Activated T-helper 1 cell treated with anti-CD3 and anti-CD28 coated beads, Interleukin-12 subunit alpha, Interleukin-12 subunit beta, Interleukin-2, Interleukin-4 antibody, amounts not matched to agents 30 ng/mL and 10 ng/mL and 1 ng/mL, durations not matched to agents 14 hours and 24 hours and 36 hours (primary cell): ENCODE results near the gene TIRAP. TPM values are rescaled to one million over a fixed set of nuclear protein-coding genes. Genes with fewer than 3 reads are reported as not detected.
"Not testable (repeated sequence)": the region's sequence is repeated elsewhere in the genome, so short reads cannot be mapped to it uniquely, and the experiment has no call there.

Experiments used
- DNase-seq: peaks from one replicate; pipeline ENCODE4 v3.0.0; 2021; ENCODE audit warnings: low spot score
- H3K27ac Mint-ChIP-seq: one replicate; pipeline ENCODE4 v1.8.0; 2021; ENCODE audit warnings: mild to moderate bottlenecking, mixed read lengths
- H3K27me3 Mint-ChIP-seq: one replicate; pipeline ENCODE4 v1.8.0; 2022; ENCODE audit warnings: mild to moderate bottlenecking, moderate library complexity, mixed read lengths; ENCODE audit not compliant: insufficient read depth
- H3K36me3 Mint-ChIP-seq: one replicate; pipeline ENCODE4 v1.8.0; 2021; ENCODE audit warnings: low read depth, mixed read lengths
- H3K4me1 Mint-ChIP-seq: one replicate; pipeline ENCODE4 v1.8.0; 2021; ENCODE audit warnings: low read depth, mixed read lengths
- H3K4me3 Mint-ChIP-seq: one replicate; pipeline ENCODE4 v1.8.0; 2021; ENCODE audit warnings: mild to moderate bottlenecking, moderate library complexity, mixed read lengths
- H3K9me3 Mint-ChIP-seq: one replicate; pipeline ENCODE4 v1.8.0; 2021; ENCODE audit warnings: mixed read lengths
- intact Hi-C: fragments of 100-400 bp; cut with micrococcal nuclease; formaldehyde crosslinking; loops from one replicate; pipeline ENCODE4 v1.15.1; 2024
- total RNA-seq: library from RNA; stranded (reverse); gene quantifications from 2 replicates; pipeline ENCODE4 v1.2.3, GENCODE V29; 2022

Gene TIRAP
- total RNA-seq, 1 donor from 2014 or later, result 13.0 TPM

GRCh38 chr11:126297004-126297403 is 14.1 kb downstream of the TIRAP start:
- no peak overlapping the region for H3K4me3 Mint-ChIP-seq
- peaks cover 25% of the 10 kb centered on the region for H3K36me3 Mint-ChIP-seq
- no peak for DNase-seq
- no peaks in the 10 kb centered on the region for H3K27me3 Mint-ChIP-seq
- H3K4me1 Mint-ChIP-seq, result peaks cover 7% of the 10 kb centered on the region
- H3K27ac Mint-ChIP-seq, result no peak overlapping the region
- intact Hi-C loops, result no loop called here
- no peaks in the 10 kb centered on the region for H3K9me3 Mint-ChIP-seq

GRCh38 chr11:126303623-126304456 is 20.9 kb downstream of the TIRAP start, which contains the start of gene DCPS:
Gene DCPS (plus strand): TSS chr11:126304060. CDS start chr11:126304081, 21 bp downstream.
- peak within 1 kb of the TSS; percentile 98 for H3K27ac Mint-ChIP-seq
- peak; percentile 88 for DNase-seq
- peaks cover 24% of the 10 kb centered on the region for H3K36me3 Mint-ChIP-seq
- no peaks in the 10 kb centered on the region for H3K27me3 Mint-ChIP-seq
- peaks cover 35% of the 10 kb centered on the region for H3K4me1 Mint-ChIP-seq
- intact Hi-C loops, result loop anchor here (1.0 to 5.0 kb wide), 8 partner anchors 14 to 677 kb away; partner anchors contain the start of genes CHEK1, FAM118B, FOXRED1 and PUS3
- H3K4me3 Mint-ChIP-seq, result peak within 1 kb of the TSS; percentile 98
- no peaks in the 10 kb centered on the region for H3K9me3 Mint-ChIP-seq

GRCh38 chr11:126304457-126305075 is 21.7 kb downstream of the TIRAP start:
- no peaks in the 10 kb centered on the region for H3K9me3 Mint-ChIP-seq
- DNase-seq, result no peak
- H3K27me3 Mint-ChIP-seq, result no peaks in the 10 kb centered on the region
- H3K27ac Mint-ChIP-seq, result peak overlapping the region; percentile 98
- H3K36me3 Mint-ChIP-seq, result peaks cover 24% of the 10 kb centered on the region
- intact Hi-C loops, result loop anchor here (1.0 to 5.0 kb wide), 9 partner anchors 14 to 688 kb away; partner anchors contain the start of genes CHEK1, FAM118B, FOXRED1 and PUS3
- peaks cover 35% of the 10 kb centered on the region for H3K4me1 Mint-ChIP-seq
- H3K4me3 Mint-ChIP-seq, result peak overlapping the region; percentile 98

GRCh38 chr11:126305699-126306098 is 22.8 kb downstream of the TIRAP start:
- DNase-seq, result no peak
- intact Hi-C loops, result loop anchor here (2.0 to 5.0 kb wide), 2 partner anchors 403 to 687 kb away; partner anchors contain the start of gene PUS3
- H3K4me3 Mint-ChIP-seq, result peak overlapping the region; percentile 78
- no peaks in the 10 kb centered on the region for H3K27me3 Mint-ChIP-seq
- peaks cover 30% of the 10 kb centered on the region for H3K36me3 Mint-ChIP-seq
- no peaks in the 10 kb centered on the region for H3K9me3 Mint-ChIP-seq
- H3K27ac Mint-ChIP-seq, result peak overlapping the region; percentile 78
- peaks cover 43% of the 10 kb centered on the region for H3K4me1 Mint-ChIP-seq

- Mint-ChIP-seq H3K9me3 (no peaks in the 10 kb centered on the region), H3K27me3 (no peaks in the 10 kb centered on the region), H3K27ac (no peak overlapping the region), H3K36me3 (peaks cover 33% of the 10 kb centered on the region), H3K4me1 (peaks cover 46% of the 10 kb centered on the region), H3K4me3 (no peak overlapping the region)
- intact Hi-C loops, result loop anchor here (5.0 kb wide), 1 partner anchor 685 kb away; no protein-coding TSS in a partner anchor
- DNase-seq, result no peak
These were observed 24.8 kb downstream of the TIRAP start for GRCh38 chr11:126307706-126308105.

- intact Hi-C loops, result loop anchor here (5.0 kb wide), 1 partner anchor 684 kb away; no protein-coding TSS in a partner anchor
- no peaks in the 10 kb centered on the region for H3K9me3 Mint-ChIP-seq
- H3K36me3 Mint-ChIP-seq, result peaks cover 32% of the 10 kb centered on the region
- H3K27ac Mint-ChIP-seq, result no peak overlapping the region
- no peak for DNase-seq
- H3K4me1 Mint-ChIP-seq, result peaks cover 42% of the 10 kb centered on the region
- no peaks in the 10 kb centered on the region for H3K27me3 Mint-ChIP-seq
- no peak overlapping the region for H3K4me3 Mint-ChIP-seq
These were observed 25.4 kb downstream of the TIRAP start for GRCh38 chr11:126308271-126308671.

- DNase-seq, H3K9me3 Mint-ChIP-seq, H3K27ac Mint-ChIP-seq, H3K4me3 Mint-ChIP-seq, H3K27me3 Mint-ChIP-seq: not testable (repeated sequence)
- H3K36me3 Mint-ChIP-seq, result peaks cover 29% of the 10 kb centered on the region
- H3K4me1 Mint-ChIP-seq, result peaks cover 44% of the 10 kb centered on the region
- intact Hi-C loops, result loop anchor here (5.0 kb wide), 1 partner anchor 684 kb away; no protein-coding TSS in a partner anchor
These were observed 25.9 kb downstream of the TIRAP start for GRCh38 chr11:126308771-126309170.

- Mint-ChIP-seq H3K27me3 (no peaks in the 10 kb centered on the region), H3K4me3 (no peak overlapping the region), H3K36me3 (peaks cover 34% of the 10 kb centered on the region), H3K9me3 (no peaks in the 10 kb centered on the region), H3K27ac (peak overlapping the region; percentile 13), H3K4me1 (peaks cover 39% of the 10 kb centered on the region)
- DNase-seq, result peak; percentile 41
- intact Hi-C loops, result loop anchor here (1.0 kb wide), 2 partner anchors 106 to 130 kb away; no protein-coding TSS in a partner anchor
These were observed 27.5 kb downstream of the TIRAP start for GRCh38 chr11:126310200-126310991.

GRCh38 chr11:126310992-126311310 is 28.1 kb downstream of the TIRAP start:
- H3K27me3 Mint-ChIP-seq, result no peaks in the 10 kb centered on the region
- no peak overlapping the region for H3K4me3 Mint-ChIP-seq
- peaks cover 1% of the 10 kb centered on the region for H3K9me3 Mint-ChIP-seq
- peaks cover 32% of the 10 kb centered on the region for H3K36me3 Mint-ChIP-seq
- no peak overlapping the region for H3K27ac Mint-ChIP-seq
- intact Hi-C loops, result loop anchor here (1.0 kb wide), 2 partner anchors 105 to 129 kb away; no protein-coding TSS in a partner anchor
- peaks cover 34% of the 10 kb centered on the region for H3K4me1 Mint-ChIP-seq
- DNase-seq, result no peak

GRCh38 chr11:126311401-126312291 is 28.8 kb downstream of the TIRAP start:
- Mint-ChIP-seq H3K9me3 (peaks cover 6% of the 10 kb centered on the region), H3K36me3 (peaks cover 34% of the 10 kb centered on the region), H3K4me1 (peaks cover 39% of the 10 kb centered on the region), H3K4me3 (no peak overlapping the region), H3K27ac (no peak overlapping the region), H3K27me3 (no peaks in the 10 kb centered on the region)
- intact Hi-C loops, result no loop called here
- no peak for DNase-seq

GRCh38 chr11:126312961-126313360 is 30.1 kb downstream of the TIRAP start:
- H3K27ac Mint-ChIP-seq, result no peak overlapping the region
- intact Hi-C loops, result no loop called here
- DNase-seq, result no peak
- peaks cover 38% of the 10 kb centered on the region for H3K36me3 Mint-ChIP-seq
- H3K4me1 Mint-ChIP-seq, result peaks cover 42% of the 10 kb centered on the region
- no peaks in the 10 kb centered on the region for H3K27me3 Mint-ChIP-seq
- H3K4me3 Mint-ChIP-seq, result no peak overlapping the region
- peaks cover 6% of the 10 kb centered on the region for H3K9me3 Mint-ChIP-seq
